ENCODE measurements around the gene PACRGL. TPM values are rescaled to one million over a fixed set of nuclear protein-coding genes. Genes with fewer than 3 reads are reported as not detected.

The PACRGL gene
- total and polyA plus RNA-seq, 2 of the 4 experiments (the other 2 are of a cell fraction): 7.4 to 13.1 TPM

GRCh38 chr4:20672262-20672661, 28.0 kb upstream of the PACRGL start:
- no TSS peak for BruUV-seq (replicated peaks)
- no peak for ATAC-seq (ENCODE audit: low read depth)
- in situ Hi-C loops (cut with MboI; ENCODE audit: low sequenced_read_pairs) (no loop called here), intact Hi-C loops (cut with micrococcal nuclease) (no loop called here), dilution Hi-C loops (cut with HindIII; ENCODE audit: low sequenced_read_pairs, unreplicated experiment) (no loop called here)
- no peak overlapping the region for H4K8ac ChIP-seq (ENCODE audit: low read depth in 2 of 2, low read length in 2 of 2)
- H4K20me1 ChIP-seq (ENCODE audit: insufficient read depth, low read length): no peaks in the 10 kb centered on the region
- H2BK5ac ChIP-seq (ENCODE audit: low read depth, low read length, poor library complexity, severe bottlenecking): no peak overlapping the region
- H3K14ac ChIP-seq (replicated peaks; ENCODE audit: low read depth, low read length): no peak overlapping the region
- H3K18ac ChIP-seq (ENCODE audit: low read depth, low read length): no peak overlapping the region
- no CpG with 5 or more reads among the region's 1 CpG for WGBS, 2 experiments (ENCODE audit: extremely low coverage in 2 of 2, insufficient read length in 1 of 2)
- H3K4me3 ChIP-seq (ENCODE audit: insufficient read depth, low read depth, low read length): no peak overlapping the region
- no peak overlapping the region for H3K4me2 ChIP-seq (ENCODE audit: low read depth, low read length)
- CTCF ChIA-PET: no interaction called here
- no peaks in the 10 kb centered on the region for H3K9me1 ChIP-seq (ENCODE audit: insufficient read depth, low read length)
- no peak for DNase-seq
- no peaks in the 10 kb centered on the region for H3K4me1 ChIP-seq (ENCODE audit: control insufficient read depth, insufficient read depth, low read length)
- H4K91ac ChIP-seq (ENCODE audit: insufficient read depth, low read depth, low read length): no peak overlapping the region
- H2BK15ac ChIP-seq (ENCODE audit: low read depth, low read length): no peak overlapping the region
- no peak overlapping the region for H2AK5ac ChIP-seq (ENCODE audit: low read depth, low read length)
- H4K5ac ChIP-seq (ENCODE audit: low read depth, low read length): no peak overlapping the region
- H3K27ac ChIP-seq (ENCODE audit: insufficient read depth, low read length): no peak overlapping the region
- no peak overlapping the region for H3K56ac ChIP-seq (ENCODE audit: extremely low read depth, insufficient read depth, low read length)
- no peaks in the 10 kb centered on the region for H3K36me3 ChIP-seq (ENCODE audit: control insufficient read depth, insufficient read depth, low read length)
- H3K9me3 ChIP-seq (ENCODE audit: control insufficient read depth, insufficient read depth, low read length): no peaks in the 10 kb centered on the region
- H2AFZ ChIP-seq (replicated peaks; ENCODE audit: low read length, poor library complexity): no peak overlapping the region
- H3K9ac ChIP-seq (ENCODE audit: low read depth, low read length): no peak overlapping the region
- H3K23ac ChIP-seq (ENCODE audit: low read depth, low read length): no peak overlapping the region
- TF ChIP-seq BHLHE40 (IDR thresholded peaks at IDR 0.05; ENCODE audit: low read depth, low read length) (no peak), RAD21 (IDR thresholded peaks at IDR 0.05; ENCODE audit: low read length) (no peak), USF2 (IDR thresholded peaks at IDR 0.05; ENCODE audit: low read depth, low read length) (no peak), FOS (IDR thresholded peaks at IDR 0.05; ENCODE audit: low read depth, low read length) (no peak), RCOR1 (IDR thresholded peaks at IDR 0.05; ENCODE audit: insufficient replicate concordance, low read length) (no peak)
- no peak overlapping the region for H2BK20ac ChIP-seq (ENCODE audit: low read depth, low read length)
- no peaks in the 10 kb centered on the region for H3K79me1 ChIP-seq (ENCODE audit: low read depth in 1 of 2, low read length in 2 of 2)
- no peak overlapping the region for H2AK9ac ChIP-seq (replicated peaks; ENCODE audit: low read depth, low read length, poor library complexity)
- no peak overlapping the region for H2BK120ac ChIP-seq (ENCODE audit: low read depth, low read length)
- H3K27me3 ChIP-seq (ENCODE audit: control insufficient read depth, insufficient read depth, low read length): peaks cover 2% of the 10 kb centered on the region; the same call in 1 of the 2 replicates
- H3K4ac ChIP-seq (ENCODE audit: low read depth, low read length): no peak overlapping the region
- POLR2A ChIA-PET (ENCODE audit: unreplicated experiment): no interaction called here

Data from IMR-90 (cell line).